Right lobe of liver (tissue), 6 donors: ENCODE data around the gene KCNT1. TPM values are rescaled to one million over a fixed set of nuclear protein-coding genes. Genes with fewer than 3 reads are reported as not detected.

Experiments used
- ATAC-seq, 4 donors: fragments of 200-7000 bp; cut with Tn5 transposase; one replicate each; pipeline ENCODE4 v1.9.1; 2020; ENCODE audit warnings: mild to moderate bottlenecking in 4 of 4, moderate library complexity in 4 of 4
- DNase-seq, 3 donors: peaks; one replicate each; pipeline ENCODE4 v3.0.0-alpha.2; 2020
- H3K27ac ChIP-seq, 3 donors: fragments of 200-600 bp; one replicate each; pipeline ENCODE4 v1.8.0; 2022
- H3K27me3 ChIP-seq, 2 donors: fragments of 200-600 bp; one replicate each; pipeline ENCODE4 v1.8.0; 2022
- H3K36me3 ChIP-seq, 4 donors: fragments of 200-600 bp; sonication (generic) in 1 of 4; one replicate each; pipeline versions ENCODE4 v1.5.1 to v1.8.0; 2017 to 2022; ENCODE audit warnings: control low read depth in 1 of 4
- H3K4me1 ChIP-seq, 4 donors: fragments of 200-600 bp; sonication (generic) in 1 of 4; one replicate each; pipeline versions ENCODE4 v1.5.1 to v1.8.0; 2017 to 2022; ENCODE audit warnings: control low read depth in 1 of 4
- H3K4me3 ChIP-seq, 3 donors: fragments of 200-600 bp; one replicate each; pipeline ENCODE4 v1.8.0; 2022
- H3K9me3 ChIP-seq, 4 donors: fragments of 200-600 bp; sonication (generic) in 1 of 4; one replicate each; pipeline versions ENCODE4 v1.5.1 to v1.8.0; 2017 to 2022; ENCODE audit warnings: control low read depth in 1 of 4
- POLR2A ChIP-seq: fragments of 450-650 bp; IDR thresholded peaks from one replicate; pipeline ENCODE4 v1.6.1; 2017; ENCODE audit warnings: antibody characterized with exemption, mild to moderate bottlenecking
- WGBS: methylation state at CpG from one replicate; pipeline ENCODE4 v1.1.6; 2018; ENCODE audit warnings: low coverage, low lambda C conversion rate; ENCODE audit not compliant: insufficient coverage; ENCODE audit errors: missing lambda C conversion rate; 5-methylcytosine and 5-hydroxymethylcytosine counted together
- intact Hi-C, 2 donors: fragments of 100-400 bp; cut with DNase I; formaldehyde crosslinking; loops; one replicate each; pipeline versions ENCODE4 v1.11.2 to v1.14.1; 2022
- total RNA-seq, 6 experiments: library from RNA; depleted of rRNA in 2 of 6; stranded (reverse); fragments of >200 nt in 2 of 6; fragmentation: NEBNext Ultra II Directional in 3 of 6; extraction: Animal tissue kit (Norgen Biotek cat#: 25700) in 3 of 6; gene quantifications; one replicate each; pipeline versions ENCODE4 v1.1.0 to v1.2.4, GENCODE V29; 2016 to 2023
- TF ChIP-seq, protein P1 (sequence below), 4 donors: fragments of 200-600 bp in 3 of 4; fragments of 450-650 bp in 1 of 4; IDR thresholded peaks; one replicate each; pipeline versions ENCODE4 v1.5.1 to v1.8.0; 2016 to 2022; ENCODE audit warnings: antibody characterized with exemption in 4 of 4, mild to moderate bottlenecking in 2 of 4
- donor health status: DM: no; HTN: yes; CAD: no.
- donor health status: DM: no; HTN: no; CAD: no.
- donor health status: DM: no; HTN: no; CAD: no.
- donor health status: DM: no; HTN: yes; CAD: no.
- donor health status: DM: no; HTN: yes; CAD: no.

Gene KCNT1
- total RNA-seq, 6 experiments from 2014 or later, result not detected

DNA sequence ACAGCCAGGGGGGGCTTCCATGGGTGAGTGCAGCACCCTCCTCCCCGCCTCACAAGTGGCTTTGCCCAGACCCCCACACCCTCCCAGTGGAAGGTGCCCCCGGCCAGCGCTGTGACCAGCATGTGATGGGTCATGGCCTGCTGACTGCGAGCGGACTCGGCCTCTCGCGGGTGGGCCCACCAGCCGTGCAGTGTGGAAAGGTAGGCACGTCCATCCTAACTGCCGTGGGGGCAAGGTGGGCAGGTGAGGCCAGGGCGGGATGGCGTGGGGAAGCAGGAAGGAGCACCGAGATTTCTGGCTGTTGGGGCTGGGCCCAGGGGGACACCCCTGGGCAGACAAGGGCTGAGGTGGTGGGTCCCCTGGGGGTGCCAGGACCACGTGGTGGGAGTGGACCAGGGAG, 14.8 kb upstream of the KCNT1 start:
- TF ChIP-seq POLR2A, result no peak
- TF ChIP-seq, protein P1, sequence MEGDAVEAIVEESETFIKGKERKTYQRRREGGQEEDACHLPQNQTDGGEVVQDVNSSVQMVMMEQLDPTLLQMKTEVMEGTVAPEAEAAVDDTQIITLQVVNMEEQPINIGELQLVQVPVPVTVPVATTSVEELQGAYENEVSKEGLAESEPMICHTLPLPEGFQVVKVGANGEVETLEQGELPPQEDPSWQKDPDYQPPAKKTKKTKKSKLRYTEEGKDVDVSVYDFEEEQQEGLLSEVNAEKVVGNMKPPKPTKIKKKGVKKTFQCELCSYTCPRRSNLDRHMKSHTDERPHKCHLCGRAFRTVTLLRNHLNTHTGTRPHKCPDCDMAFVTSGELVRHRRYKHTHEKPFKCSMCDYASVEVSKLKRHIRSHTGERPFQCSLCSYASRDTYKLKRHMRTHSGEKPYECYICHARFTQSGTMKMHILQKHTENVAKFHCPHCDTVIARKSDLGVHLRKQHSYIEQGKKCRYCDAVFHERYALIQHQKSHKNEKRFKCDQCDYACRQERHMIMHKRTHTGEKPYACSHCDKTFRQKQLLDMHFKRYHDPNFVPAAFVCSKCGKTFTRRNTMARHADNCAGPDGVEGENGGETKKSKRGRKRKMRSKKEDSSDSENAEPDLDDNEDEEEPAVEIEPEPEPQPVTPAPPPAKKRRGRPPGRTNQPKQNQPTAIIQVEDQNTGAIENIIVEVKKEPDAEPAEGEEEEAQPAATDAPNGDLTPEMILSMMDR (IDR thresholded peaks at IDR 0.05), result no peak
- ATAC-seq, result no peak

GRCh38 chr9:135689011-135689410, 13.0 kb upstream of the KCNT1 start:
- WGBS, result 88% methylated on average over 4 of the region's 10 CpGs
- no peak for DNase-seq

More for the DNA sequence above, 14.8 kb upstream of the KCNT1 start:
- Histone ChIP-seq H3K4me1 (no peaks in the 10 kb centered on the region), H3K27ac (no peak overlapping the region), H3K27me3 (no peaks in the 10 kb centered on the region), H3K9me3 (no peaks in the 10 kb centered on the region), H3K4me3 (no peak overlapping the region), H3K36me3 (no peaks in the 10 kb centered on the region)
- 73% methylated on average over 7 of the region's 15 CpGs for WGBS
- intact Hi-C loops, result no loop called here
- DNase-seq, result no peak

GRCh38 chr9:135690836-135691570, 11.0 kb upstream of the KCNT1 start:
- Histone ChIP-seq H3K4me1 (no peaks in the 10 kb centered on the region), H3K27me3 (no peaks in the 10 kb centered on the region), H3K27ac (no peak overlapping the region), H3K4me3 (no peak overlapping the region), H3K9me3 (no peaks in the 10 kb centered on the region), H3K36me3 (no peaks in the 10 kb centered on the region)
- ATAC-seq (no peak), DNase-seq (no peak)
- TF ChIP-seq, protein P1 (IDR thresholded peaks at IDR 0.05), result no peak
- TF ChIP-seq POLR2A, result no peak
- intact Hi-C loops, result no loop called here
- WGBS, result 75% methylated on average over 5 of the region's 19 CpGs

More at GRCh38 chr9:135689011-135689410, 13.0 kb upstream of the KCNT1 start:
- Histone ChIP-seq H3K4me3 (no peak overlapping the region), H3K36me3 (no peaks in the 10 kb centered on the region), H3K27me3 (no peaks in the 10 kb centered on the region), H3K27ac (no peak overlapping the region), H3K4me1 (no peaks in the 10 kb centered on the region), H3K9me3 (no peaks in the 10 kb centered on the region)
- ATAC-seq, result no peak
- TF ChIP-seq POLR2A, result no peak
- TF ChIP-seq, protein P1 (IDR thresholded peaks at IDR 0.05), result no peak
- intact Hi-C loops, result no loop called here

DNA sequence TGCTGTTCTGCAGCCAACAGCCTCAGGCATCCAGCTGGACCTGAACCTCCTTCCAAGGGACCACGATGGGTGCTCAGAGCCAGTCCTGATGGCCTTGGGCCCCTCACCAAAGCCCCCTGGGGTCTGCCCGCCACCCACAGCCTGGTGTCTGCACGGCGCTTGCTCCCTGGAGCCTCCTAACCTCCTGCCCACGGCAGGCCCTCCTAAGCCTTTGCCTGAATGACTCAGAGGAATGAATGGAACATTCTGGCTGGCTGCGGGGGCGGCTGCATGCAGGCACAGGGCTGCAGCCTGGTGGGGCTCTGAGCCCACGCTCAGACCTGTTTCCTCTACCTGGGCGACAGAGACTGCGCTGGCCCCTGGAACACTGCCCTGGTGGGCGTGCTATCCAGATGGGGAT, 9.6 kb upstream of the KCNT1 start:
- Histone ChIP-seq H3K36me3 (no peaks in the 10 kb centered on the region), H3K4me1 (no peaks in the 10 kb centered on the region), H3K4me3 (no peak overlapping the region), H3K27ac (no peak overlapping the region), H3K27me3 (no peaks in the 10 kb centered on the region), H3K9me3 (no peaks in the 10 kb centered on the region)
- WGBS, result no CpG with 5 or more reads among the region's 11 CpGs
- ATAC-seq (no peak), DNase-seq (no peak)
- intact Hi-C loops, result no loop called here
- no peak for TF ChIP-seq POLR2A
- TF ChIP-seq, protein P1 (IDR thresholded peaks at IDR 0.05), result no peak
